ENCODE data around the gene PRDM16.

Gene PRDM16

DNA sequence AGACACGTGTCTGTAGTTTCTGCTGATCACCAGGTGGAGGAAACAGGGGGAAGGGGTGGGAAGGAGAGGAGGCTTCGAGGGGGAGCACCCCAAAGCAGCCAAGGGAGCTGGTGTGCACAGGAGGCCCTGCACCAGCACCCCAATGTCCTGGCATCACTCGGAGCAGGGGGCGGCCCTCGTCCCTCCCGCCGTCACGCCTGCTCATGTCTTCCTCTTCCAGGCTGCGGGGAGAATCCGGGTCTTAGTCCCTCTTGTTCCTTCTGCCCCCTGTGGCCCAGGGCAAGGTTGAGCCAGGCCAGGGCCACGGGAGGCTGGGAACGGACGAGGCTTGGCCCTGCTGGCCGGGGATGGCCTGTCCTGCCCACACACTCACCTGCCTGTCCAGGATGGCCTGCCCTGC lies 364.1 kb downstream of the PRDM16 start:
- no peak overlapping the region for H3K4me3 ChIP-seq (ENCODE audit: low read depth, low read length)
- H3K9me3 ChIP-seq (ENCODE audit: control insufficient read depth, insufficient read depth, low read depth, low read length) = no peaks in the 10 kb centered on the region
- CTCF ChIA-PET = no interaction called here
- POLR2A ChIA-PET = no interaction called here
- H3K27ac ChIP-seq (ENCODE audit: extremely low read depth, low read depth, low read length) = no peak overlapping the region
- H3K4me1 ChIP-seq (ENCODE audit: control insufficient read depth, insufficient read depth, low read length) = no peaks in the 10 kb centered on the region
- TF ChIP-seq TCF7L2 (IDR thresholded peaks at IDR 0.05; ENCODE audit: borderline replicate concordance, low read depth, low read length) (no peak), ZNF174 (tag by site-specific recombination; IDR thresholded peaks at IDR 0.05) (no peak), ZNF202 (tag by site-specific recombination; IDR thresholded peaks at IDR 0.05; ENCODE audit: borderline replicate concordance) (no peak), ZNF133 (tag by site-specific recombination; IDR thresholded peaks at IDR 0.05) (no peak), ZIC2 (tag by site-specific recombination; IDR thresholded peaks at IDR 0.05) (no peak), TRIM28 (IDR thresholded peaks at IDR 0.05; ENCODE audit: borderline replicate concordance, low read length) (no peak), KLF7 (tag by site-specific recombination; IDR thresholded peaks at IDR 0.05; ENCODE audit: borderline replicate concordance) (no peak), ZNF114 (tag by site-specific recombination; IDR thresholded peaks at IDR 0.05) (no peak), ZNF175 (tag by site-specific recombination; IDR thresholded peaks at IDR 0.05) (no peak), FEZF1 (tag by site-specific recombination; IDR thresholded peaks at IDR 0.05) (no peak), ZNF654 (tag by site-specific recombination; IDR thresholded peaks at IDR 0.05; ENCODE audit: low read depth) (no peak), ZNF664 (tag by site-specific recombination; IDR thresholded peaks at IDR 0.05) (no peak), ZNF837 (tag by site-specific recombination; IDR thresholded peaks at IDR 0.05) (no peak)
- H3K36me3 ChIP-seq (ENCODE audit: control insufficient read depth in 2 of 2, insufficient read depth in 1 of 2, low read length in 2 of 2) = peaks cover 0 to 24% of the 10 kb centered on the region in 2 experiments; a peak in 1 of 3 replicates

DNA sequence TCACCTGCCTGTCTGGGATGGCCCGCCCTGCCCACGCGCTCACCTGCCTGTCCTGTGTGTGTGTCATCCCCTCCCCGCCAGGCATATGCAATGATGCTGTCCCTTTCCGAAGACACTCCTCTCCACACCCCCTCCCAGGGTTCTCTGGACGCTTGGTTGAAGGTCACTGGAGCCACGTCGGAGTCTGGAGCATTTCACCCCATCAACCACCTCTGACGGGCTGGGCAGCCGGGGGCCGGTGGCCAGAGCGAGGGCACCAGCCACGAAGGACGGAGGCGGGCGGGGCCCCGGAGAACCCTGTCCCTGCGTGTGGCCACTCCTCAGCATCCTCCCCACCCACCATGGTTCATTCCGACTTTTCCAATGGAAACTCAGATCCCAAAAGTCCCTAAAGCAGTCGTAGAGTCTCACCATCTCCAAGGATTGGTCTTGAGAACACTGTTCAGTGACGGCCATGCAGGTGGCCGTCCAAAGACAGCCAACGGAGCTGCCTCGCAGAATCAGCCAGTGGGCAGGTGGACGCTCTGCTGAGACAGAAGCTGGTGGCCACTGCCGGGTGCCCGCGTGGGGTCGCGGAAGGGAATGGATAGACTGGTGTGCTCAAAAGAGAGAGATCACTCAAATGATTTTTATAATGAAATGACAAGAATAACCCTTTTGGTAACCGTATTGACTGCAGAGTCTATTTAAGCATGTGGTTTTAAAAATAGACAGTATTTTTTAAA lies 364.8 kb downstream of the PRDM16 start:
- POLR2A ChIA-PET = no interaction called here

More for the DNA sequence above, 364.8 kb downstream of the PRDM16 start:
- Histone ChIP-seq H3K9me3 (ENCODE audit: control insufficient read depth, insufficient read depth, low read depth, low read length) (no peaks in the 10 kb centered on the region), H3K27ac (ENCODE audit: extremely low read depth, low read depth, low read length) (no peak overlapping the region), H3K36me3 (ENCODE audit: control insufficient read depth in 2 of 2, insufficient read depth in 1 of 2, low read length in 2 of 2) (peaks cover 0 to 20% of the 10 kb centered on the region in 2 experiments; a peak in 1 of 3 replicates), H3K4me3 (ENCODE audit: low read depth, low read length) (no peak overlapping the region), H3K4me1 (ENCODE audit: control insufficient read depth, insufficient read depth, low read length) (no peaks in the 10 kb centered on the region)
- no peak for TF ChIP-seq GLI2 (tag by site-specific recombination; IDR thresholded peaks at IDR 0.05; ENCODE audit: borderline replicate concordance, low read depth)
- no peak for TF ChIP-seq ZNF510 (tag by site-specific recombination; IDR thresholded peaks at IDR 0.05; ENCODE audit: insufficient replicate concordance)
- no peak for TF ChIP-seq ZNF830 (tag by site-specific recombination; IDR thresholded peaks at IDR 0.05; ENCODE audit: low read depth)
- TF ChIP-seq, protein P1, sequence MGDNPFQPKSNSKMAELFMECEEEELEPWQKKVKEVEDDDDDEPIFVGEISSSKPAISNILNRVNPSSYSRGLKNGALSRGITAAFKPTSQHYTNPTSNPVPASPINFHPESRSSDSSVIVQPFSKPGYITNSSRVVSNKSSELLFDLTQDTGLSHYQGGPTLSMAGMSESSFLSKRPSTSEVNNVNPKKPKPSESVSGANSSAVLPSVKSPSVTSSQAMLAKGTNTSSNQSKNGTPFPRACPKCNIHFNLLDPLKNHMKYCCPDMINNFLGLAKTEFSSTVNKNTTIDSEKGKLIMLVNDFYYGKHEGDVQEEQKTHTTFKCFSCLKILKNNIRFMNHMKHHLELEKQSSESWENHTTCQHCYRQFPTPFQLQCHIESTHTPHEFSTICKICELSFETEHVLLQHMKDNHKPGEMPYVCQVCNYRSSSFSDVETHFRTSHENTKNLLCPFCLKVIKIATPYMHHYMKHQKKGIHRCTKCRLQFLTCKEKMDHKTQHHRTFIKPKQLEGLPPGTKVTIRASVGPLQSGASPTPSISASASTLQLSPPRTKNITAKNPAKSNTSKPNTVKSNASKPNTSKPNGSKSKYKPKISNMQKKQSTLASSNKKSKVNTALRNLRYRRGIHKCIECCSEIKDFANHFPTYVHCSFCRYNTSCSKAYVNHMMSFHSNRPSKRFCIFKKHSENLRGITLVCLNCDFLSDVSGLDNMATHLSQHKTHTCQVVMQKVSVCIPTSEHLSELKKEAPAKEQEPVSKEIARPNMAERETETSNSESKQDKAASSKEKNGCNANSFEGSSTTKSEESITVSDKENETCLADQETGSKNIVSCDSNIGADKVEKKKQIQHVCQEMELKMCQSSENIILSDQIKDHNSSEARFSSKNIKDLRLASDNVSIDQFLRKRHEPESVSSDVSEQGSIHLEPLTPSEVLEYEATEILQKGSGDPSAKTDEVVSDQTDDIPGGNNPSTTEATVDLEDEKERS (tag by site-specific recombination; IDR thresholded peaks at IDR 0.05) = no peak
- no peak for TF ChIP-seq PRDM1 (tag by site-specific recombination; IDR thresholded peaks at IDR 0.05)
- TF ChIP-seq, protein P2, sequence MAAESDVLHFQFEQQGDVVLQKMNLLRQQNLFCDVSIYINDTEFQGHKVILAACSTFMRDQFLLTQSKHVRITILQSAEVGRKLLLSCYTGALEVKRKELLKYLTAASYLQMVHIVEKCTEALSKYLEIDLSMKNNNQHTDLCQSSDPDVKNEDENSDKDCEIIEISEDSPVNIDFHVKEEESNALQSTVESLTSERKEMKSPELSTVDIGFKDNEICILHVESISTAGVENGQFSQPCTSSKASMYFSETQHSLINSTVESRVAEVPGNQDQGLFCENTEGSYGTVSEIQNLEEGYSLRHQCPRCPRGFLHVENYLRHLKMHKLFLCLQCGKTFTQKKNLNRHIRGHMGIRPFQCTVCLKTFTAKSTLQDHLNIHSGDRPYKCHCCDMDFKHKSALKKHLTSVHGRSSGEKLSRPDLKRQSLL (tag by site-specific recombination; IDR thresholded peaks at IDR 0.05) = no peak
- TF ChIP-seq ZBTB20 (tag by site-specific recombination; IDR thresholded peaks at IDR 0.05) = no peak
- TF ChIP-seq HOXC10 (CRISPR knock-in tag; IDR thresholded peaks at IDR 0.05) = no peak
- CTCF ChIA-PET = interaction anchor here (1.0 kb wide), 1 partner anchor 17 kb away, joined by 3 read pairs; no protein-coding TSS in a partner anchor
